ENCODE data around the gene ANXA7.
A peak's percentile ranks its signal among the peaks of the same experiment; 100 is the strongest.

Gene ANXA7

DNA sequence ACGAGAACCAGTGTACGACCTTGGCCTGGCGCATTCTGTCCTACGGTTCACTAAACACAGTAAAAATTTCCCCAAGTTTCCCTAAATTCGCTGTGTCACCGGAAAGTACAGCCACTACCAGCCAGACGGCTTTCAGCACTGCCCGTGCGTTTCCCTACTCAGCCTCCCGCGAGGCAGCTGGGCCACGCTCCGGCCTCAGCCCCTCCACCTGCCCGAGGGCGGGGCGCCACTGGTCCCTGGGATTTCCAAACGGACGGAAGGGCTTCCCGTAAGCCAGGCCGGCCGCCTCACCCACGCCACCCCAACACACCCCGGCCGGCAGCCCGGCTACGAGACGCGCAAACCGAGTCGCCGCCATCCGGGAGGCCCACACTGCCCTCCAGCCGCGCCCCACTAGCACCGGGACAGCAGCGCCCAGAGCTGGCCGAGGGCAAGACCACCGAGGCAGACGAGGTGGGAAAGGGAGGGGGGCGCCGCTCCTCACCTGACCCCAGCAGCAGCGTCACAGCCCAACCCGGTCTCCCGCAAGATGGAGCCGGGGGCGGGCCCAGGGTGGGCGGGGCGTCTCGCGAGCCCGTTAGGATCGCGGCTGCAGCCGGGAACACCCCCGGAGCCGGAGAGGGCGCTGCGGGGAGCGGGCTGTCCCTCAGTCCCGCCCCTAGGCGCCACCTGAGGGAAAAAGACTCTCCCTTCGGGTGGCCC lies at the start of gene ANXA7:
ANXA7 (minus strand) TSS at position 531 of the 702 bp plus-strand sequence. CDS start 13,202 bp downstream, outside the sequence.
- DNase-seq: peak; percentile 95

DNA sequence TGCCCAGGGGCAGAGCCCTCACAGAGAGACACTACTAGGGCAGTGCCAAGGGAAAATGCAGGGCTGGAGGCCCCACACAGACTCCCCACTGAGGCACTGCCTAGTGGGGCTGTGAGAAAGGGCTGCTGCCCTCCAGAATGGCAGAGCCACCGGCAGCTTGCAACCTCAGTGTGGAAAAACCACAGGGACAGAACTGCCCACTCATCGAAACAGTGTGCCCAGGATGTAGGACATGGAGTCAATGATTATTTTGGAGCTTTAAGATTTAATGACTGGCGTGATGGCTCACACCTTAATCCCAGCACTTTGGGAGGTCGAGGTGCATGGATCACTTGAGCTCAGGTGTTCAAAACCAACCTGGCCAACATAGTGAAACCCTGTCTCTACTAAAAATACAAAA lies 47.0 kb upstream of the ANXA7 start:
- no peak for DNase-seq

DNA sequence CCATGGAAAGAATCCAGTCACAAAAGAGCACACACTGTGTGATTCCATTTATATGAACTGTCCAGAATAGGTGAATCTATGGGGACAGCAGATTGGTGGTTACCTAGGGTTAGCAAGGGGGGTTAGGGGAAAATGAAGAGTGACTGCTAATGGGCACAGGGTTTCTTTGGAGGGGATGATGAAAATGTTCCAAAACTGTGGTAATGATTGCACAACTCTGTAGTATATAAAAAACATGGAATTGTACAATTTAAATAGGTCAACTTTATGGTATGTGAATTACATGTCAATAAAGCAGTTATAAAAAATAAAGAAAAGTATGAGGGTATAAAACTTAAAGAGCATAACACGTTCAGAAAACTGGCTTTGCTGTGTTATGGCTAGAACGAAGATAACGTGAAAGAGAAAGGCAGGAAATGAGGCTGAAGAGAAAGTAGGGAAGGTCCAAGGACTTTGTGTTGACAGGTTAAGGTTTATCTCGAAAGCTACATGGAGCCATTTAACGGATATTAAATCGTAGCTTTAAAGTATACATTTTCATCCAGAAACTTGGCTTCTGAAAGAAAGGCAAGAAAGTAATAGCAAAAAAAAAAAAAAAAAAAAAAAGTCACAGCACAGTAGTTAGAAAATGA lies 45.9 kb upstream of the ANXA7 start:
- DNase-seq: no peak

DNA sequence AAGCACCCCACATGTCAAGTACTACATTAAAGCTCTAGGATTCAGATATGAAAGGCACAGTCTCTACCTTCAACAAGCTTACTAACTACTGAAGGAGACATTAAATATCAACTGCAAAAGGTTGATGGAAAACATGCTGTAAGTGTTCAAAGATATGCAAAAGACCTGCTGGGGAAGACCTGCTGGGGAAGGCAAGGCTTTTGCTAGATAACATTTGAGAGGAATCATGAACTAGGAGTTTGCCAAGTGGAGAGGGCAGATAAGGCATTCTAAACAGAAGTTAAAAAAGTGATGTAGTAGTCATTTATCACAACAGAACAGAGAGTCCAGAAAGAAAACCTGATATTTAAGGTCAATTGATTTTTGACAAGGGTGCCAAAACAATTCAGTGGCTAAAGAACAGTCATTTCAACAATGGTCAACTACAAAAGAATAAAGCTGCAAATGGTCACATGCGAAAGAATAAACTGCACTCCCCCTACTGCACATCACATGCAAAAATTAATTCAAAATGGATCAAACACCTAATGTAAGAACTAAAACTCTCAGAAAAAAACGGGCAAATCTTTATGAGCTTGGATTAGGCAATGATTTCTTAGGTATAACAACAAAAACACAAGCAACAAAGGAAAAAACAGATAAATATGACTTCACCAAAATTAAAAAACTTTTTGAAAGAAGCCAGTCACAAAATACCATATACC lies 42.5 kb upstream of the ANXA7 start:
- no peak for DNase-seq

DNA sequence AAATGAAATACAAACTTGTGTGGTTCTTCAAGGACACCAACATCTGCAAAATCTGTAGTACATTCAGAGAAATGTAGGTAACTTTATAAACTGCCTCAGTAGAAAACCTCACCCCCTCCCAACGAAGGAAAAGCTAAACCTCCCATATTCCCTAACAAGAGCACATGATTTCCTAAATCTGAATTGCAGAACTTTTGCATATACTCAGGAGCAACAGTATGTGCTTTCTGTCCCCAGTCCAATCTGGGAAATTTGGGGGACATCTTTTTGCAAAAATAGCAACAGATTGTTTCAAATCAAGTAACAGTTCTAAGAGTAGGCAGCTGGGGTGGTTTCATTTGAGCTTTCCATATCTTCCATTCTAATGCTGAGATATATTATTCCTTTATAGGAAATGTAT lies 35.3 kb upstream of the ANXA7 start:
- DNase-seq: no peak

DNA sequence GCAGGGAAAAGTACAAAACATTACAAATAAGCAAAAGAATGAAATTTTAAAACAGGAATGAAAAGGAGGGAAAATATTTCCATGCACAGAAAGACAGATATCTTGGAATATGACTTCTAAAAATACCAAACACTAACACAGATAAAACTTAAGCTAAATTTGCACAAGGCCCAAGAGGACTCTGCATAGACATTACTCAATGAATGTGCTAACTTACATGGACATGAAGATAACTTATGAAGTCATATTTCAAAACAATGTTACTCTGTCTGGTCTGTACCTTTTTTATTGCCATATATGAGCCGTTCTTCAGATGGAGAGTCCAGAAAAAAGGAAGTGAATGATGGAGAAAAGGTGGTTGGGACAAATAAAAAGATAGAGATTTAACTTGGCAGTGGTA lies 34.5 kb upstream of the ANXA7 start:
- no peak for DNase-seq

DNA sequence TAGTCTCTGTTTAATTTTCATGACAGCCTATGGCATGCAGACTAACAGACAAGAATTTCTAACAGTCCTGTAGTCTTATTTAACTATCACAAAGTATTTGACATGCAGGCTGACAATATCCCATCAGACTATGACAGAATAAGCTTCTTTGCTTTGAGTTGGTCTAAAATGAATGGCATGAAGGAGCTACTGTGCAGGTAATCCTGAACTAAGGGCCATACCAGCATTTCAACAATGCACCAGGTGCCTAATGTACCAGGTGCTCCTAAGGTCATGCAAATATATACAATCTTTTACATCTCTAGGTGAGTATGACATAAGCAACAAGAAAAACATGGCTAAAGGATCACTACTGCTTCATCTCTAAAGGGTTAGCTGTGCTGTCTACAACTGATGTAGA lies 33.1 kb upstream of the ANXA7 start:
- DNase-seq: no peak

DNA sequence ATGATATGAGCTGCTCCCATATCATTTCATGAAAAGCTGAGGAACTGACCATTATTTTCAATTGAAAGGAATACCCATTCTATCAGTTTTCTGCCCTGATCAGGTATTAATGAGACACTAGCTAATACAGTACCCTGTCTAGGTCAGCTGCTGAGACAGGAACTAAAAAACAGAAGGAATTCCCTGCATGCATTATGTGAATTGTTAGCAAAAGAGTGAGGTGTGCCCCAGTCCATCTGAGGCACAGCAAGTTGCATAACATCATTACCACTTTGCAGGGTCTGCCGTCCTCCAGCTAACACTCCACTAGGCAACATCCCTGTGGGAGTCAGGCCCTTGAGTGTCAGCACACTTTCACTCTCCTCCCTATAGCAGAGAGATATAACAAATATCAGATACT lies 30.6 kb upstream of the ANXA7 start:
- DNase-seq: no peak

DNA sequence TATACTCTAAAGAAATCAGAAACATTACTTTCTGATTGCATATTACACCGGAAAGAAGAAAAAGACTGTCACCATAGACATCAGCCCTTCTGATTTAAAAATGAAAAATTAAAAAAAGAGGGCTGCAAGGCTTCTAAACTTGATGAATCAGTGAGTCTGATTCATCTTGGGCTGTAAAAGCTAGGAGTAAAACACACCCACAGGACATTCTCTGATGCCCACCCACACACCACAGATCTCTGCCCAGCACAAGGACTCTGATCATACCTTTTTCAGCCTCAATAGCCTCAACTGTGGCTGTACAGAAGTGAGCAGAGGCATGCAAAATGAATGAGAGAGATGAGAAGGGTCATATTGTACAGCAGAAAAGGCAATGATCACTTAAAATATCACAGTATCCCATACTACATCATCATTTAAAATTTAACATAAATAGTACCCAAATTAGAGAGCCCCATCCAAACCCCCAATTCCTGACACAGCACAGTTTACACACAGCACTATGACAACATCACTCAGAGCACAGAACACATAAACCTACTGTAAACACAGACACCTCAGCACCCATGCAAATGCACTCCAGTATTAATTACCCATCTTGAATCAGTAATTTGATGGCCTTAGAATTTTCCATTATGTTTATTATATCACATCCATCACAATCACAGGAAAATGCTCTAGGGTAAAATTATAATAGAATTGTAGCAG lies 25.9 kb upstream of the ANXA7 start:
- DNase-seq: no peak

DNA sequence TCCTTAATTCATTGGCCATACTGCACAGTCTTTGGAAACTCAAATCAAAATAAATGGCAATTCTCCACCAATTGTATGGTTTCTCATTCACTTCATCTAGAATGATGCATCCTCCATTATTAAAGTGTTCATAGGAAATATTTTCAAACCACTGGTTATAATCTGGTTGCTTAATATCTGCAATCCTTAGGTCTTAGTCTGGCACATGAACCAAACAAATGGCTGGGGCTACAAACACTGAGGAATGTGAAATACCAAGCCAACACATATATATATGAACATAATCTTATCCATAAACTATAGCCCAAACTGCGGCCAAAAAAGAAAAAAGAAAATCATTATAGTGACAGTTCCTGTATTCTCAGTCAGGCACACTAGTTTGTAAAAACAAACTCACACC lies 25.2 kb upstream of the ANXA7 start:
- DNase-seq: no peak

DNA sequence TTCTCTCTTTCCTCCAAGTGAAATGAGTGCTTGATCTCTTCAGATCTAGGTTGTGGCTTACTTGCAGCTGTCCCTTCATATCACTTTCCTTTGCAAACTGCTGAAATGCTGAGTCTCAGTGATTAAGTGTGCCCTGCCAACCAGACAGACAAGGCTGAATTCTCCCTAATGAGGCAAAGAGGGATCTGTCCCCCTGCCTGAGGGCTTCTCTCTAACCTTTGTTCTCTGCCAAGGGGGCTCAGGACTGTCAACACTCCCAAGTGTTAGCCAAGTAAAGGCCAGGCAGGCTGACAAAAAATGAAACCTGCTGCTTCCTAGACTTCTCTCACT lies 19.6 kb upstream of the ANXA7 start, which contains the start of gene MSS51:
MSS51 (minus strand) TSS at position 24 of the 330 bp plus-strand sequence. CDS start 5,277 bp downstream, outside the sequence.
- DNase-seq: peak; percentile 26

DNA sequence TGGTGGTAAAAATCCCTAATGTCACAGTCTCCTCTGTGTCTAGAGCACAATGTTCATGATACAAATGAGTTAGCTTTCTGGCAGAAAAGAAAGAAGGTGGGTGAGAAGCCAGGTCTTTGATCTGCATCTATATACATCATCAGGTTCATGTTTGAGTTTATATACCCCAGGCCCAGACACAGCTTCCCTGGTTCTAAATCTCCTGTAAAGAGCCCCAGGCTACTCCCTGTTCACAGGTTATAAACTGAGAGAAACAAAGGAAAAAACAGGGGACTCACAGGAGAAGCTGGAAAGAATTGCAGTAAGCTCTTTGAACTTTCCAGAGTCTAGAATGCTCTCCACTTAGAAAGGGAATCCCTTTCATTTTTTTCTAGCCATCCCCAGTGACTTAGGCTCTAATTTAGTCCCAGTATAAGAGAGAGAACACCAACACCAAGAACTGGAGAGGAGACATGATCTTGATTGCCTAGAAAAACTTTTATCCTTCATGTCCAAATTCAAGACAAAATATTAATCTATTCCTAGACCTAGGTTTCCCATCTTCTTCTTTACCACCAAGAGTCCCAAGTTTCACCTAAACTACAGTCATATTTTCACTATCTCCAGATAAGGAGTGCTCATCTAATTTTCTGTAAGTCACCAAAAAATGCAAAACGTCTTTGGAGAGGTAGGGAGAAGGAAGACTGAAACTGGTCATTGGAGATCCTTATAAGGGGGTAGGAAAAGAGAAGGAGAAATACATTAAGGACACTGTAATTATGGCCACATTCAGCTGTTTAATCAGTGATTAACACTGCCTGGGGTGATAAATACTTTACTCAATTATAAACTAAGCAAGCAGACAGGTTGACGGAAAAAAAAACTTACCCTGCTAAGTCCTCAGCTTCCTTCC lies 19.0 kb upstream of the ANXA7 start:
- DNase-seq: no peak

DNA sequence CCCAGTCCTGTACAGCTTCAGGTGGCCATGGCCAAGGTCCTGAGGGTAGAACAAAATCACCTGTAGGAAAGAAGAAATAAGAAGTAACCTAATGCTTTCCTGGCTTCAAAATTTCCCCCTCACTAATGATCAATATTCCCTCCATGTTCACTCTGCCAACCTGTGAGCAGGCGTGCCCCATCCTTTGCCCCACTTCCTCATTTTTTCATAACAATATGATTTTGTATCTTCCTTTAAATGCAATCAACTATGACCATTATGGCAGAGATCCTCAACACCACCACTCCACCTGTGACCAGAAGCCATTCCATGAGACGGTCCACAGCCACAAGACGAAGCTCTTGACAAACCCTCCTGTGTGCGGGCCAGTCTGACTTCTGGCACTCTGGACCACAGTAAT lies 12.5 kb upstream of the ANXA7 start:
- DNase-seq: no peak

DNA sequence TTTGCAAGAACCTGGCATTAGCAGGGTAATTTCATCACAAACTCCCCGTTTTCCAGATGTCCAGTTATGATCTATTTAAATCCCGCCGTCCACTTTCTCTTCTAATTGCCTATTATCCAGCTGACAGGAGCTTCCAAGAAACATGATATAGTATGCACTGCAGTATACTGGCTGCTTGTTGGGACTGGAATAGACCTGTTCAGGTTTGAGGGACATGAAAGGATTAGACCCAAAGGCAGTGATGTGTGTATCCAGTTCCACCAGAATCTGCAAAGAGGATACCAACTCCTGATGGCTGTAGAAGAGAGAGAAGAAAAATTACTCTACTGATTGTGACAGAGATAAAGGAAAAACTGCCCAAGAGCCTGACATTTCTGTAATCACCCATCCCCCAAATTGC lies 10.6 kb upstream of the ANXA7 start:
- no peak for DNase-seq

DNA sequence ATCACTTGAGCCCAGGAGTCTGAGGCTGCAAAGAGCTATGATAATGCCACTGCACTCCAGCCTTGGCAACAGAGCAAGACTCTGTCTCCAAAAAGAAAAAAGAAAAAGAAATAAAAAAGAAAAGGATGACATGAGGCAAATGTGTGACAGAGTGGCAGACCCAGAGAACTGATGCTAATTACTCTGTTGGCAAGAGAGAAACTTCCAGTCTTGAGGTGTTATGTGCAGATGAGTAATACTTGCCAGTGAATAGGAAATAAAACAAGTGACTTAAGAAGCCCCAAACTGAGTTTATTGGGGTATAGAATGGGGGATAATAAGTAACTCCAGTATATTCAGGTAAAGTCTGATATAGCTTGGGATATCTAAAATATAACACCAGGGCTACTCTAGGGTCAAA lies 9.5 kb upstream of the ANXA7 start:
- DNase-seq: no peak

DNA sequence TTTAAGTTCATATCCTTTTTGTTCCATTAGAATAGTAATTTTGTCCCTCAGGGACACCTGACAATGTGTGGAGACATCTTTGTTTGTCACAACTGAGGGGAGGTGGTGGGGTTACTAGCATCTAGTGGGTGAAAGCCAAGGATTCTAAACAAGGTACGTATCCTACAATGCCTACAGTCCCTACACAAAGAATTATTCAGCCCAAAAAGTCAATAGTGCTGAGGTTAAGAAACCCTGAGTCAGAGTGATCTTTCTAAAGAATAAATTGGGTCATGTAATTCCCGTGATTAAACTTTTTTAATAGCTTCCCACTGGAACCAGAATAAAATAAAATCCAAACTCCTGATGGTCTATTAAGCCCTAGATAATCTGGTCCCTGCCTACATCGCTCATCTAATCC lies 2.7 kb upstream of the ANXA7 start:
- no peak for DNase-seq

DNA sequence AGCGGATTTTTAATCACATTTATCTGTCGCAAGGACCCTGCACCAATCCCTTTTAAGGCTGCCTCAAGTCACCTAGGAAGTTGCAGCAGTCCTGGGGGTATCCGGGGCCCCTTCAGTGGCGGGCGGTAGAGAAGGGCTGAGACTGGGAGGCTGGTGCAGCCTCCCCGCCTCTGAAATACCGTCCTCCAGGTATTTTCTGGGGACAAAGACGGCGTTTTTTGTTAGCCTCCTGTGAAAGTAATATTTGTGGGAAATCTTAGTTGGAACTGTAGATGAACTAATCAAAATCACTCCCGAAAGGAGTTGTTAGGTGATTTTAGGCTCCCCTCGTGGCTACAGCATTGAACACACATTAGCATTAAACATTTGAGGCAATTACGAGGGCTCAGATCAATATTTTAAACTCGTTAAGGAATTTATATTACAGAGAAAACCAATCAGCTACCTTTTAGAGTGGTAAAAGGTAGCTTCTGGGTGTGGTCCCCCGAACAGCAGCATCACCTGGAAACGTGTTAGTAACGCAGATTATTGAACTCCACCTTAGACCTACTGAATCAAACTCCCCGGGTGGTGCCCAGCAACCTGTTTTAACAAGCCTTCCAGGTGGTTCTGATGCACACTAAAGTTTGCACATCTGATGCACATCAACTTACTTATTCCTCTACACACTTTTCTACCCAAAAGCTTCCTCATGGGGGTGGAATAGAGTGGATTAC lies 530 bp upstream of the ANXA7 start:
- DNase-seq: no peak

DNA sequence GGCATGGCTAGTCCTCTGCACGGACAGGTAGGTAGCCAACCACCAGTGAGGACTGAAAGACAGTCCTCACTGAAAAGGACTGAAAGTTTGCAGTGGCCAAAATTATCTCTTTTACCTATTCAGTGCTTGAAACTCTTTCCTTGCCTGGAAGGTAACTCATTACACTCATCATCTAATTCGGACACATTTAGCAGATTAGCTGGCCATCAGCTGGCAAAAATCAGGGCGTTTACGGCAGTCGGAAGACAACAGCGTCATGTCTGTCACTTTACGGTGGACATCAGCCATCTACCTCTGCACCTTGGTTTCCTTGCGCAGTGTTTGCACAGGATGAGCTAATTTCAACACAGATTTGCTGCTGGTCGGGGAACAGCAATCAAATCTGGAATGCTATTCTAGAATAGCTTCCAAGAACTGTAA lies 740 bp downstream of the ANXA7 start:
- peak; percentile 60 for DNase-seq

DNA sequence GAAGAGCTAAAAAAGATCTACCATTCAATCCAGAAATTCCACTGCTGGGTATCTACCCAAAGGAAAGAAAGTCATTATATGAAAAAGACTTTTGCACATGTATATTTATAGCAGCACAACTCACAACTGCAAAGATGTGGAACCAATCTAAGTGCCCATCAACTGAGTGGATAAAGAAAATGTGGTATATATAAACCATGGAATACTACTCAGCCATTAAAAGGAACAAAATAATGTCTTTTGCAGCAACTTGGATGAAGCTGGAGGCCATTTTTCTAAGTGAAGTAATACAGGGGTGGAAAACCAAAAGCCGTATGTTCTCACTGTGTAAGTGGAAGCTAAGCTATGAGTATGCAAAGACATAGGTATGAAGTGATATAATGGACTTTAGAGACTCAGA lies 3.0 kb downstream of the ANXA7 start:
- no peak for DNase-seq

DNA sequence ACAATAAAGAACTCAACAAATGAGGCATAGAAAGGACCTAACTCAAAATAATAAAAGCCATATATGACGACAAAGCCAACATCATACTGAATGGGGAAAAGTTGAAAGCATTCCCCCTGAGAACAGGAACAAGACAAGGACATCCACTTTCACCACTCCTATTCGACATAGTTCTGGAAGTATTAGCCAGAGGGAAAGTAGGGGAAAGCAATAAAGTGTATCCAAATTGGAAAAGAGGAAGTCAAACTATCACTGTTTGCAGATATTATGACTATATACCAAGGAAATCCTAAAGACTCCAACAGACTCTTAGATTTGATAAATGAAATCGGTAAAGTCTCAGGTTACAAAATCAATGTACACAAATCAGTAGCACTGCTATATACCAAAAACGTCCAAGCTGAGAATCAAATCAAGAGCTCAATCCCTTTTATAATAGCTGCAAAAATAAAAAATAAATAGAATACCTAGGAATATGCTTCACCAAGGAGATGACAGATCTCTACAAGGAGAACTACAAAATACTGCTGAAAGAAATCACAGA lies 4.8 kb downstream of the ANXA7 start:
- DNase-seq: no peak

DNA sequence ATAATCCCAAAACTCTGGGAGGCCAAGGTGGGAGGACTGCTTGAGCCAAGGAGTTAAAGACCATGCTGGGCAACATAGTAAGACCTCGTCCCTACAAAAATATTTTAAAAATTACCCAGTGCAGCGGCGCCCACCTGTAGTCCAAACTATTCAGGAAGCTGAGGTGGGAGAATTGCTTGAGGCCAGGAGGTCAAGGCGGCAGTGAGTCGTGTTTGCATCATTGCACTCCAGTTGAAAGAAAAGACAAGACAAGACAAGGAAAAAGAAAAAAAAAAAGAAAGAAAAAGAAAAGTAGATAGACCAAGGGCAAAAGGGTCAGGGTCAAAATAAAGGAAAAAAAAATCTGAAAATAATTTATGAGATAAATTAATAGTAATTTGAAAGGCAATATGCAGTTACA lies 5.8 kb downstream of the ANXA7 start:
- no peak for DNase-seq

DNA sequence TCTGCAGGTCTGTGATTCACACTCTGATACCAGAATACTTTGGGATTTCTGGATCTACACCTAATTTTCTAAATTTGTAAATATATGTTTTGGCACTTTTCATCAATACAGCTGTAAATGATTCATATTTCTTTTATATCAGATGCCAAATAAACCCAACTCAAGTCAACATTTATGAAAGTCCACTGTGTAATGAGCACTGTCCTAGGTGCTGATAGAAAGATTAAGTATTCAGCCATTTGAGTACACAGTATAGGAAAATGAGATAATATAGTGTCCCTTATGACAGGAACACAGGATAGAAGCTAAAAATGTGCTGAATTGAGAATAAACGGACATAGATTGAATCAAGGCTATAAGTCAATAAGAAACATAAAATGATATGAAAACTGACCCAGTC lies 6.4 kb downstream of the ANXA7 start:
- no peak for DNase-seq
